Measurements from ENCODE around the gene PTPN4. TPM values are rescaled to one million over a fixed set of nuclear protein-coding genes. Genes with fewer than 3 reads are reported as not detected.

PTPN4 gene
- total and polyA plus RNA-seq, 2 donors (not counting 3 experiments of a cell fraction or from before 2014, with no cell fraction given) = 6.8 to 29.6 TPM

GRCh38 chr2:120005834-120006521, 246.3 kb downstream of the PTPN4 start:
- intact Hi-C loops (cut with micrococcal nuclease) = no loop called here
- CTCF ChIA-PET = interaction anchor here (1.8 to 2.6 kb wide), 2 partner anchors 11 to 14 kb away, joined by 4 to 7 read pairs; no protein-coding TSS in a partner anchor
- no peak for TF ChIP-seq MAX (IDR thresholded peaks at IDR 0.05; ENCODE audit: insufficient read depth, insufficient read length)
- no peak for TF ChIP-seq JUN (IDR thresholded peaks at IDR 0.05; ENCODE audit: borderline replicate concordance, insufficient read depth, insufficient read length, low read depth)
- TF ChIP-seq MYC (IDR thresholded peaks at IDR 0.05; ENCODE audit: low read depth, low read length) = no peak
- TF ChIP-seq, protein P1, sequence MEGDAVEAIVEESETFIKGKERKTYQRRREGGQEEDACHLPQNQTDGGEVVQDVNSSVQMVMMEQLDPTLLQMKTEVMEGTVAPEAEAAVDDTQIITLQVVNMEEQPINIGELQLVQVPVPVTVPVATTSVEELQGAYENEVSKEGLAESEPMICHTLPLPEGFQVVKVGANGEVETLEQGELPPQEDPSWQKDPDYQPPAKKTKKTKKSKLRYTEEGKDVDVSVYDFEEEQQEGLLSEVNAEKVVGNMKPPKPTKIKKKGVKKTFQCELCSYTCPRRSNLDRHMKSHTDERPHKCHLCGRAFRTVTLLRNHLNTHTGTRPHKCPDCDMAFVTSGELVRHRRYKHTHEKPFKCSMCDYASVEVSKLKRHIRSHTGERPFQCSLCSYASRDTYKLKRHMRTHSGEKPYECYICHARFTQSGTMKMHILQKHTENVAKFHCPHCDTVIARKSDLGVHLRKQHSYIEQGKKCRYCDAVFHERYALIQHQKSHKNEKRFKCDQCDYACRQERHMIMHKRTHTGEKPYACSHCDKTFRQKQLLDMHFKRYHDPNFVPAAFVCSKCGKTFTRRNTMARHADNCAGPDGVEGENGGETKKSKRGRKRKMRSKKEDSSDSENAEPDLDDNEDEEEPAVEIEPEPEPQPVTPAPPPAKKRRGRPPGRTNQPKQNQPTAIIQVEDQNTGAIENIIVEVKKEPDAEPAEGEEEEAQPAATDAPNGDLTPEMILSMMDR (IDR thresholded peaks at IDR 0.05; ENCODE audit: extremely low read depth in 1 of 2, insufficient read depth in 1 of 2, low read depth in 1 of 2, low read length in 2 of 2) = no peak
- TF ChIP-seq POLR2A (IDR thresholded peaks at IDR 0.05; ENCODE audit: low read depth, low read length) = no peak
- no peak for TF ChIP-seq GATA2 (IDR thresholded peaks at IDR 0.05; ENCODE audit: insufficient read depth, insufficient read length, low read depth, low read length)
- H4K20me1 ChIP-seq (replicated peaks; ENCODE audit: control insufficient read depth, extremely low read depth, insufficient read depth, low read length) = no peaks in the 10 kb centered on the region
- dilution Hi-C loops (cut with MboI; ENCODE audit: extremely low pct_ligation_motif_present, low sequenced_read_pairs) = no loop called here
- no peak overlapping the region for H3K4me2 ChIP-seq (ENCODE audit: insufficient read depth, low read length)
- POLR2A ChIA-PET = no interaction called here
- no peaks in the 10 kb centered on the region for H3K4me1 ChIP-seq (ENCODE audit: control insufficient read depth, extremely low read depth, insufficient read depth, low read length)
- DNase-seq (ENCODE audit: low read depth, low spot score) (no peak), FAIRE-seq (no peak)
- no peaks in the 10 kb centered on the region for H3K79me2 ChIP-seq (ENCODE audit: control insufficient read depth, insufficient read depth, low read length)
- no peaks in the 10 kb centered on the region for H3K27me3 ChIP-seq (ENCODE audit: control insufficient read depth in 2 of 2, insufficient read depth in 2 of 2, low read length in 2 of 2)
- no peak overlapping the region for H2AFZ ChIP-seq (ENCODE audit: low read depth, low read length)
- H3K4me3 ChIP-seq (replicated peaks in 1 of 3; ENCODE audit: insufficient read depth in 1 of 3, low read depth in 1 of 3, low read length in 3 of 3) = no peak overlapping the region
- no peaks in the 10 kb centered on the region for H3K36me3 ChIP-seq (ENCODE audit: control insufficient read depth in 2 of 2, extremely low read depth in 1 of 2, insufficient read depth in 2 of 2, low read length in 2 of 2)
- no peak overlapping the region for H3K9ac ChIP-seq (replicated peaks; ENCODE audit: extremely low read depth, insufficient read depth, low read length)
- no peaks in the 10 kb centered on the region for H3K9me3 ChIP-seq (replicated peaks; ENCODE audit: control insufficient read depth, insufficient read depth, low read length)
- no peaks in the 10 kb centered on the region for H3K9me1 ChIP-seq (replicated peaks; ENCODE audit: control insufficient read depth, extremely low read depth, insufficient read depth, low read length)
- no TSS peak for BruUV-seq (replicated peaks)
- H3K27ac ChIP-seq (ENCODE audit: insufficient read depth, low read depth, low read length) = no peak overlapping the region
